ENCODE results near the gene MAGI2. TPM values are rescaled to one million over a fixed set of nuclear protein-coding genes. Genes with fewer than 3 reads are reported as not detected.

Gene MAGI2
- total and polyA plus RNA-seq, 2 donors (not counting 3 experiments of a cell fraction or from before 2014, with no cell fraction given), result 0.28 to 6.0 TPM

DNA sequence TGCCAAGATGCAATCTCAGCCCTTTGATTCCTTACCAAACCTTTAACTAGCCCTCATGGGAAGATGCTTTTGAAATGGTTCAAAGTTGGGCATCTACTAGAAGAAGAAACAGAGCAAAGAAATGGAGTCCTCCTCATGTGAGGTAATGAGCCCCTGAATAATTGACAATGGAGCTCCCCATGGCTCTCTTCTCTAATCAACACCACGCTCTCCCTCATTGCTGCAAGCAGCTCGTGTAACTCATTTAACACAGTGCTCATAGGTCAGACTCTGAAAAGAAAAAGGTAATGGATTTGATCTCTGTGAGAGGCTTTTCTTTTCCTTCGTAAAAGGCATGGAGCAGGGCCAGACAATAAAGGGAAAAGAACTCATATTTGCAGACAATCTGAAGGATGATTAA lies 1342.1 kb downstream of the MAGI2 start:
- FAIRE-seq, result no peak
- Histone ChIP-seq H3K4me3 (replicated peaks in 1 of 3; ENCODE audit: insufficient read depth in 1 of 3, low read depth in 1 of 3, low read length in 3 of 3) (no peak overlapping the region), H2AFZ (ENCODE audit: low read depth, low read length) (no peak overlapping the region), H3K9me1 (replicated peaks; ENCODE audit: control insufficient read depth, extremely low read depth, insufficient read depth, low read length) (no peaks in the 10 kb centered on the region), H4K20me1 (replicated peaks; ENCODE audit: control insufficient read depth, extremely low read depth, insufficient read depth, low read length) (no peaks in the 10 kb centered on the region), H3K79me2 (ENCODE audit: control insufficient read depth, insufficient read depth, low read length) (no peaks in the 10 kb centered on the region), H3K9me3 (replicated peaks; ENCODE audit: control insufficient read depth, insufficient read depth, low read length) (no peaks in the 10 kb centered on the region), H3K4me2 (ENCODE audit: insufficient read depth, low read length) (no peak overlapping the region), H3K27ac (ENCODE audit: insufficient read depth, low read depth, low read length) (no peak overlapping the region), H3K36me3 (ENCODE audit: control insufficient read depth in 2 of 2, extremely low read depth in 1 of 2, insufficient read depth in 2 of 2, low read length in 2 of 2) (no peaks in the 10 kb centered on the region), H3K9ac (replicated peaks; ENCODE audit: extremely low read depth, insufficient read depth, low read length) (no peak overlapping the region), H3K4me1 (ENCODE audit: control insufficient read depth, extremely low read depth, insufficient read depth, low read length) (no peaks in the 10 kb centered on the region), H3K27me3 (ENCODE audit: control insufficient read depth in 2 of 2, insufficient read depth in 2 of 2, low read length in 2 of 2) (no peaks in the 10 kb centered on the region)
- DNase-seq (ENCODE audit: low read depth, low spot score), result no peak
- ChIA-PET POLR2A (interaction anchor here (0.6 kb wide), 1 partner anchor 1825 kb away, joined by 4 read pairs; no protein-coding TSS in a partner anchor), CTCF (interaction anchor here (0.9 kb wide), 1 partner anchor 14 kb away, joined by 4 read pairs; no protein-coding TSS in a partner anchor)
- no TSS peak for BruUV-seq (replicated peaks)
- intact Hi-C loops (cut with micrococcal nuclease), result no loop called here
- TF ChIP-seq GATA2 (IDR thresholded peaks at IDR 0.05; ENCODE audit: insufficient read depth, insufficient read length, low read depth, low read length) (no peak), POLR2AphosphoS5 (IDR thresholded peaks at IDR 0.05; ENCODE audit: insufficient read depth, low read depth, low read length) (no peak), FOS (IDR thresholded peaks at IDR 0.05; ENCODE audit: borderline replicate concordance, insufficient read depth, low read length) (no peak), MYC (IDR thresholded peaks at IDR 0.05; ENCODE audit: low read depth, low read length) (no peak), EZH2 (IDR thresholded peaks at IDR 0.05; ENCODE audit: borderline replicate concordance, low read depth, low read length, severe bottlenecking) (no peak), JUN (IDR thresholded peaks at IDR 0.05; ENCODE audit: borderline replicate concordance, insufficient read depth, insufficient read length, low read depth) (no peak)
- TF ChIP-seq, protein P1, sequence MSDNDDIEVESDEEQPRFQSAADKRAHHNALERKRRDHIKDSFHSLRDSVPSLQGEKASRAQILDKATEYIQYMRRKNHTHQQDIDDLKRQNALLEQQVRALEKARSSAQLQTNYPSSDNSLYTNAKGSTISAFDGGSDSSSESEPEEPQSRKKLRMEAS (IDR thresholded peaks at IDR 0.05; ENCODE audit: insufficient read depth, insufficient read length), result no peak
- dilution Hi-C loops (cut with MboI; ENCODE audit: extremely low pct_ligation_motif_present, low sequenced_read_pairs), result no loop called here

DNA sequence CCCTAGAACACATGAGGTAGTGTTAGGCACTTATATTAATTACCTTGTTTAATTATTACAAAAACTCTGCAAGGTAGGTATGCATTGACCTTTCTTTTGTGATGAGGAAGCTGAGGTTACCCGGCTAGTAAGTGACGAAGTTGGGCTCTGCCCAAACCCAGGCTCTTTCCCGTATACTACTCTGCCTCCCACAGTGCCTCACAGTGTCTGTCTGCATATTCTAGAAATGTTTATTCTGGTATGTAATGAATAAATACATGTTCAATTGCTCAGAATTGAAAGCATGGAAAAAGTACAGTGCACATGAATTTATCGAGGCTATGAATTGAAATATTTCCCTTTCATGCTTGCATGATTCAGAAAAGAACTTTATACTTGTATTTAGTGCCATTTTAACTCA lies 1350.0 kb downstream of the MAGI2 start:
- no peaks in the 10 kb centered on the region for H3K27me3 ChIP-seq (ENCODE audit: control insufficient read depth in 2 of 2, insufficient read depth in 2 of 2, low read length in 2 of 2)
- intact Hi-C loops (cut with micrococcal nuclease) (no loop called here), dilution Hi-C loops (cut with MboI; ENCODE audit: extremely low pct_ligation_motif_present, low sequenced_read_pairs) (no loop called here)
- H3K27ac ChIP-seq (ENCODE audit: insufficient read depth, low read depth, low read length), result no peak overlapping the region
- TF ChIP-seq MYC (IDR thresholded peaks at IDR 0.05; ENCODE audit: low read depth, low read length) (no peak), EZH2 (IDR thresholded peaks at IDR 0.05; ENCODE audit: borderline replicate concordance, low read depth, low read length, severe bottlenecking) (no peak), FOS (IDR thresholded peaks at IDR 0.05; ENCODE audit: borderline replicate concordance, insufficient read depth, low read length) (no peak), POLR2A (IDR thresholded peaks at IDR 0.05; ENCODE audit: low read depth, low read length) (no peak), CTCF (IDR thresholded peaks at IDR 0.05; ENCODE audit: extremely low read depth in 1 of 2, insufficient read depth in 1 of 2, low read depth in 1 of 2, low read length in 2 of 2) (no peak), POLR2AphosphoS5 (IDR thresholded peaks at IDR 0.05; ENCODE audit: insufficient read depth, low read depth, low read length) (no peak), GATA2 (IDR thresholded peaks at IDR 0.05; ENCODE audit: insufficient read depth, insufficient read length, low read depth, low read length) (no peak), JUN (IDR thresholded peaks at IDR 0.05; ENCODE audit: borderline replicate concordance, insufficient read depth, insufficient read length, low read depth) (no peak)
- TF ChIP-seq, protein P1 (IDR thresholded peaks at IDR 0.05; ENCODE audit: insufficient read depth, insufficient read length), result no peak
- H3K9ac ChIP-seq (replicated peaks; ENCODE audit: extremely low read depth, insufficient read depth, low read length), result no peak overlapping the region
- DNase-seq (ENCODE audit: low read depth, low spot score) (no peak), FAIRE-seq (no peak)
- no peaks in the 10 kb centered on the region for H3K79me2 ChIP-seq (ENCODE audit: control insufficient read depth, insufficient read depth, low read length)
- H2AFZ ChIP-seq (ENCODE audit: low read depth, low read length), result no peak overlapping the region
- no peaks in the 10 kb centered on the region for H3K9me1 ChIP-seq (replicated peaks; ENCODE audit: control insufficient read depth, extremely low read depth, insufficient read depth, low read length)
- H3K9me3 ChIP-seq (replicated peaks; ENCODE audit: control insufficient read depth, insufficient read depth, low read length), result no peaks in the 10 kb centered on the region
- no peaks in the 10 kb centered on the region for H3K36me3 ChIP-seq (ENCODE audit: control insufficient read depth in 2 of 2, extremely low read depth in 1 of 2, insufficient read depth in 2 of 2, low read length in 2 of 2)
- no peak overlapping the region for H3K4me2 ChIP-seq (ENCODE audit: insufficient read depth, low read length)
- H4K20me1 ChIP-seq (replicated peaks; ENCODE audit: control insufficient read depth, extremely low read depth, insufficient read depth, low read length), result no peaks in the 10 kb centered on the region
- H3K4me1 ChIP-seq (ENCODE audit: control insufficient read depth, extremely low read depth, insufficient read depth, low read length), result no peaks in the 10 kb centered on the region
- H3K4me3 ChIP-seq (replicated peaks in 1 of 3; ENCODE audit: insufficient read depth in 1 of 3, low read depth in 1 of 3, low read length in 3 of 3), result no peak overlapping the region
- no TSS peak for BruUV-seq (replicated peaks)
- ChIA-PET POLR2A (no interaction called here), CTCF (no interaction called here)
